Hippocampal formation (tissue), 2 donors: Measurements from ENCODE around the gene COL28A1.
"Not testable (repeated sequence)": the region's sequence is repeated elsewhere in the genome, so short reads cannot be mapped to it uniquely, and the experiment has no call there.

Experiments
- DNase-seq, 2 donors: peaks; one replicate each; lab custom pipeline; 2025; lab: John Stamatoyannopoulos, UW

COL28A1 gene

GRCh38 chr7:7561591-7561990 lies 25.9 kb upstream of the COL28A1 start:
- not testable (repeated sequence) for DNase-seq

GRCh38 chr7:7557252-7557651 lies 21.6 kb upstream of the COL28A1 start:
- DNase-seq = no peak

- no peak for DNase-seq
Observed at GRCh38 chr7:7556852-7557251, 21.2 kb upstream of the COL28A1 start.

GRCh38 chr7:7554649-7555575 lies 19.2 kb upstream of the COL28A1 start:
- no peak for DNase-seq

- DNase-seq = no peak
Observed at GRCh38 chr7:7554021-7554432, 18.4 kb upstream of the COL28A1 start.

- DNase-seq = no peak
Observed at GRCh38 chr7:7553386-7553785, 17.7 kb upstream of the COL28A1 start.

GRCh38 chr7:7552199-7552598 lies 16.5 kb upstream of the COL28A1 start:
- no peak for DNase-seq

- no peak for DNase-seq
Observed at GRCh38 chr7:7550663-7551062, 15.0 kb upstream of the COL28A1 start.

- DNase-seq = no peak
Observed at GRCh38 chr7:7548407-7548806, 12.7 kb upstream of the COL28A1 start.

GRCh38 chr7:7542251-7542835 lies 6.7 kb upstream of the COL28A1 start:
- DNase-seq = no peak

- no peak for DNase-seq
Observed at GRCh38 chr7:7539711-7540110, 4.0 kb upstream of the COL28A1 start.

- DNase-seq = no peak
Observed at GRCh38 chr7:7539152-7539551, 3.5 kb upstream of the COL28A1 start.

- DNase-seq = no peak
Observed at GRCh38 chr7:7537711-7538110, 2.0 kb upstream of the COL28A1 start.

- no peak for DNase-seq
Observed at GRCh38 chr7:7536396-7537019, 835 bp upstream of the COL28A1 start.

GRCh38 chr7:7533831-7534430 lies 1.7 kb downstream of the COL28A1 start:
- DNase-seq = no peak

GRCh38 chr7:7529328-7529727 lies 6.3 kb downstream of the COL28A1 start:
- no peak for DNase-seq

- no peak for DNase-seq
Observed at GRCh38 chr7:7527047-7527446, 8.6 kb downstream of the COL28A1 start.

- DNase-seq = no peak
Observed at GRCh38 chr7:7526006-7526405, 9.7 kb downstream of the COL28A1 start.

GRCh38 chr7:7524121-7524520 lies 11.6 kb downstream of the COL28A1 start:
- no peak for DNase-seq

GRCh38 chr7:7522421-7522820 lies 13.3 kb downstream of the COL28A1 start:
- DNase-seq = no peak

- no peak for DNase-seq
Observed at GRCh38 chr7:7521259-7521658, 14.4 kb downstream of the COL28A1 start.

GRCh38 chr7:7519528-7519927 lies 16.1 kb downstream of the COL28A1 start:
- DNase-seq = no peak

GRCh38 chr7:7519056-7519455 lies 16.6 kb downstream of the COL28A1 start:
- DNase-seq = no peak
